Cardiac fibroblast (primary cell): ENCODE measurements around the gene TMSB15C.

Source experiments
- DNase-seq, 2 donors: peaks; one replicate each; pipeline versions ENCODE4 v3.0.0 to v3.0.0-alpha.2; 2010; ENCODE audit warnings: low read depth in 2 of 2
- H3K4me3 ChIP-seq, 2 donors: replicated peaks in 1 of 2; 1 replicate in 1 of 2; 2 replicates in 1 of 2; pipeline ENCODE4 v1.5.1; 2011; ENCODE audit warnings: low read depth in 2 of 2, low read length in 2 of 2, mild to moderate bottlenecking in 2 of 2, moderate library complexity in 1 of 2
- CTCF ChIP-seq: IDR thresholded peaks from one replicate; pipeline ENCODE4 v1.5.1; 2011; ENCODE audit warnings: low read depth, mild to moderate bottlenecking, low read length, inconsistent platforms

TMSB15C gene

GRCh38 chrX:104041003-104041402, 35.0 kb downstream of the TMSB15C start:
- no peak for DNase-seq
- TF ChIP-seq CTCF: no peak
- H3K4me3 ChIP-seq: no peak overlapping the region

GRCh38 chrX:104039689-104040505, 36.1 kb downstream of the TMSB15C start, which contains the start of gene H2BW2:
Gene H2BW2 (plus strand): TSS chrX:104039956. CDS start chrX:104039995, 39 bp downstream.
- no peak for DNase-seq
- H3K4me3 ChIP-seq: no peak within 1 kb of the TSS
- no peak for TF ChIP-seq CTCF
